ENCODE measurements around the gene LIN7C.
A peak's percentile ranks its signal among the peaks of the same experiment; 100 is the strongest.

Gene LIN7C, protein sequence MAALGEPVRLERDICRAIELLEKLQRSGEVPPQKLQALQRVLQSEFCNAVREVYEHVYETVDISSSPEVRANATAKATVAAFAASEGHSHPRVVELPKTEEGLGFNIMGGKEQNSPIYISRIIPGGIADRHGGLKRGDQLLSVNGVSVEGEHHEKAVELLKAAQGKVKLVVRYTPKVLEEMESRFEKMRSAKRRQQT

GRCh38 chr11:27506200-27507182, at the start of gene LIN7C:
LIN7C (minus strand) TSS chr11:27506769; CDS start chr11:27506752, 17 bp downstream.
- TF ChIP-seq, protein P1, sequence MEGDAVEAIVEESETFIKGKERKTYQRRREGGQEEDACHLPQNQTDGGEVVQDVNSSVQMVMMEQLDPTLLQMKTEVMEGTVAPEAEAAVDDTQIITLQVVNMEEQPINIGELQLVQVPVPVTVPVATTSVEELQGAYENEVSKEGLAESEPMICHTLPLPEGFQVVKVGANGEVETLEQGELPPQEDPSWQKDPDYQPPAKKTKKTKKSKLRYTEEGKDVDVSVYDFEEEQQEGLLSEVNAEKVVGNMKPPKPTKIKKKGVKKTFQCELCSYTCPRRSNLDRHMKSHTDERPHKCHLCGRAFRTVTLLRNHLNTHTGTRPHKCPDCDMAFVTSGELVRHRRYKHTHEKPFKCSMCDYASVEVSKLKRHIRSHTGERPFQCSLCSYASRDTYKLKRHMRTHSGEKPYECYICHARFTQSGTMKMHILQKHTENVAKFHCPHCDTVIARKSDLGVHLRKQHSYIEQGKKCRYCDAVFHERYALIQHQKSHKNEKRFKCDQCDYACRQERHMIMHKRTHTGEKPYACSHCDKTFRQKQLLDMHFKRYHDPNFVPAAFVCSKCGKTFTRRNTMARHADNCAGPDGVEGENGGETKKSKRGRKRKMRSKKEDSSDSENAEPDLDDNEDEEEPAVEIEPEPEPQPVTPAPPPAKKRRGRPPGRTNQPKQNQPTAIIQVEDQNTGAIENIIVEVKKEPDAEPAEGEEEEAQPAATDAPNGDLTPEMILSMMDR (IDR thresholded peaks at IDR 0.05): peak in 1 of 2 experiments; percentile 16

DNA sequence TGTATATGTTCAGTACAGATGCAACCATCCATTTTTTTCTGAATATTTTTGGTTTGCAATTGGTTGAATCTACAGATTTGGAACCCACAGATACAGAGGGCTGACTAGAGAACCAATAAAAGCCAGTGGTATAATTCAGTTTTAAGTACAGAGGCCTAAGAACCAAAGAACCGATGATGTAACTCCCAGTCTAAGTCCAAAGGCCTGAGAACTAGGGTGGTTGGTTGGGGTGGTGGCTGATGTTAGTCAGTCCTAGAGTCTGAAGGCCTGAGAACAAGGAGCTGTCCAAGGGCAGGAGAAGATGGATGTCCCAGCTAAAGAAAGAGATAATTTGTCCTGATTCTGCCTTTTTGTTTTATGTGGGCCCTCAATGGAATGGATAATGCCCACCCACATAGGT, 48.7 kb upstream of the LIN7C start:
- TF ChIP-seq, protein P1 (IDR thresholded peaks at IDR 0.05): no peak
- no peak overlapping the region for H3K4me3 ChIP-seq
- intact Hi-C loops (cut with DNase I; ENCODE audit: low total_unique reads): no loop called here
- H3K4me1 ChIP-seq: no peaks in the 10 kb centered on the region
- no peaks in the 10 kb centered on the region for H3K27me3 ChIP-seq
- H3K9me3 ChIP-seq: no peaks in the 10 kb centered on the region
- H3K27ac ChIP-seq: no peak overlapping the region
- no peaks in the 10 kb centered on the region for H3K36me3 ChIP-seq
- DNase-seq: no peak

More at GRCh38 chr11:27506200-27507182, at the start of gene LIN7C:
- H3K36me3 ChIP-seq: peaks cover 0 to 2% (median under 1%) of the 10 kb centered on the region in 3 donors
- intact Hi-C loops (cut with DNase I; ENCODE audit: low total_unique reads): no loop called here
- DNase-seq: peak; percentile 97 to 98
- no peaks in the 10 kb centered on the region for H3K27me3 ChIP-seq
- H3K4me3 ChIP-seq: peak within 1 kb of the TSS; percentile 74 to 86
- H3K9me3 ChIP-seq: no peaks in the 10 kb centered on the region
- H3K4me1 ChIP-seq: peaks cover 0 to 49% (median 30%) of the 10 kb centered on the region in 4 donors
- H3K27ac ChIP-seq: peak within 1 kb of the TSS; percentile 93 to 95

- H3K27ac ChIP-seq: no peak overlapping the region
- intact Hi-C loops (cut with DNase I; ENCODE audit: low total_unique reads): no loop called here
- H3K4me3 ChIP-seq: no peak overlapping the region
- TF ChIP-seq, protein P1 (IDR thresholded peaks at IDR 0.05): no peak
- no peak for DNase-seq
- H3K4me1 ChIP-seq: no peaks in the 10 kb centered on the region
- no peaks in the 10 kb centered on the region for H3K9me3 ChIP-seq
- H3K36me3 ChIP-seq: no peaks in the 10 kb centered on the region
- no peaks in the 10 kb centered on the region for H3K27me3 ChIP-seq
Observed at GRCh38 chr11:27553186-27553585, 46.6 kb upstream of the LIN7C start.

DNA sequence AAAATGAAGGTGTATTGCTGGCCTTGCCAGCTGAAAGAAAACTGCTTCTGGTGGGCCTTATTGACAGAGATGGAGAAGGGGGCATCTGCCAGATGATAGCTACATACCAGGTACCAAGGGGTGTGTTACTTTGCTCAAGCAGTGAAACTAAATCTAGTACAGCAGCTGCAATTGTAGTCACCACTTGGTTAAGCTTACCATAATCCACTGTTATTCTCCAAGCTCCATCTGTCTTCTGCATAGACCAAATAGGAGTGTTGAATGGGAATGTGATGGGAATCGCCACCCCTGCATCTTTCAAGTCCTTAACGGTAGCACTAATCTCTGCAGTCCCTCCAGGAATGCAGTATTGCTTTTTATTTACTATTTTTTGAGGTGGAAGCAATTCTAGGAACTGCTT, 45.8 kb upstream of the LIN7C start:
- TF ChIP-seq, protein P1 (IDR thresholded peaks at IDR 0.05): no peak

GRCh38 chr11:27551127-27551526, 44.6 kb upstream of the LIN7C start:
- TF ChIP-seq, protein P1 (IDR thresholded peaks at IDR 0.05): no peak

More for the DNA sequence above, 45.8 kb upstream of the LIN7C start:
- no peak overlapping the region for H3K27ac ChIP-seq
- no peak overlapping the region for H3K4me3 ChIP-seq
- no peaks in the 10 kb centered on the region for H3K4me1 ChIP-seq
- intact Hi-C loops (cut with DNase I; ENCODE audit: low total_unique reads): no loop called here
- H3K27me3 ChIP-seq: no peaks in the 10 kb centered on the region
- no peak for DNase-seq
- H3K9me3 ChIP-seq: no peaks in the 10 kb centered on the region
- H3K36me3 ChIP-seq: no peaks in the 10 kb centered on the region

More at GRCh38 chr11:27551127-27551526, 44.6 kb upstream of the LIN7C start:
- H3K36me3 ChIP-seq: no peaks in the 10 kb centered on the region
- no peaks in the 10 kb centered on the region for H3K27me3 ChIP-seq
- H3K27ac ChIP-seq: no peak overlapping the region
- intact Hi-C loops (cut with DNase I; ENCODE audit: low total_unique reads): no loop called here
- H3K9me3 ChIP-seq: no peaks in the 10 kb centered on the region
- H3K4me3 ChIP-seq: no peak overlapping the region
- H3K4me1 ChIP-seq: no peaks in the 10 kb centered on the region
- DNase-seq: no peak
